CD8-positive, alpha-beta memory T cell (primary cell): ENCODE results near the gene MID1. TPM values are rescaled to one million over a fixed set of nuclear protein-coding genes. Genes with fewer than 3 reads are reported as not detected.

ENCODE experiments used
- CTCF ChIA-PET: fragments of 350-600 bp; sonication (Branson Sonifier 250); formaldehyde crosslinking; loops from one replicate; lab custom pipeline; 2021; ENCODE audit warnings: antibody characterized with exemption; lab: Charles Lee
- POLR2A ChIA-PET: fragments of 350-600 bp; sonication (Branson Sonifier 250); formaldehyde crosslinking; loops from one replicate; lab custom pipeline; 2021; ENCODE audit warnings: antibody characterized with exemption; lab: Charles Lee
- DNase-seq, 5 donors: peaks; one replicate each; pipeline versions ENCODE4 v3.0.0 to v3.0.0-alpha.2; 2020 to 2022; ENCODE audit warnings: mixed read lengths in 1 of 5
- H3K27ac ChIP-seq: one replicate; pipeline ENCODE4 v1.7.0; 2013; ENCODE audit warnings: low read depth, mild to moderate bottlenecking, low read length, moderate library complexity
- H3K27me3 ChIP-seq: 2 replicates; pipeline ENCODE4 v1.7.0; 2013; ENCODE audit warnings: low read length, mild to moderate bottlenecking; ENCODE audit not compliant: insufficient read depth, poor library complexity, severe bottlenecking
- H3K36me3 ChIP-seq: 2 replicates; pipeline ENCODE4 v1.7.0; 2013; ENCODE audit warnings: mild to moderate bottlenecking, low read length, moderate library complexity; ENCODE audit not compliant: insufficient read depth
- H3K4me1 ChIP-seq: 2 replicates; pipeline ENCODE4 v1.7.0; 2013; ENCODE audit warnings: mild to moderate bottlenecking, low read length, moderate library complexity; ENCODE audit not compliant: insufficient read depth
- H3K4me3 ChIP-seq: 2 replicates; pipeline ENCODE4 v1.7.0; 2013; ENCODE audit warnings: mild to moderate bottlenecking, low read length
- H3K9me3 ChIP-seq: 2 replicates; pipeline ENCODE4 v1.7.0; 2013; ENCODE audit warnings: mild to moderate bottlenecking, low read length
- H3K27ac Mint-ChIP-seq, 8 donors: one replicate each; pipeline ENCODE4 v1.8.0; 2020 to 2021; ENCODE audit warnings: mixed read lengths in 8 of 8, mild to moderate bottlenecking in 6 of 8, inconsistent platforms in 3 of 8, moderate library complexity in 3 of 8
- H3K27me3 Mint-ChIP-seq, 2 donors: one replicate each; pipeline ENCODE4 v1.8.0; 2020 to 2021; ENCODE audit warnings: mixed read lengths in 2 of 2, mild to moderate bottlenecking in 1 of 2, moderate library complexity in 1 of 2
- H3K36me3 Mint-ChIP-seq, 3 donors: one replicate each; pipeline ENCODE4 v1.8.0; 2020 to 2021; ENCODE audit warnings: mixed read lengths in 3 of 3, inconsistent platforms in 1 of 3, mild to moderate bottlenecking in 1 of 3
- H3K4me1 Mint-ChIP-seq, 3 donors: one replicate each; pipeline ENCODE4 v1.8.0; 2020 to 2021; ENCODE audit warnings: mixed read lengths in 3 of 3, inconsistent platforms in 1 of 3, mild to moderate bottlenecking in 1 of 3
- H3K4me3 Mint-ChIP-seq, 7 donors: one replicate each; pipeline ENCODE4 v1.8.0; 2020 to 2021; ENCODE audit warnings: mixed read lengths in 7 of 7, mild to moderate bottlenecking in 6 of 7, moderate library complexity in 4 of 7, inconsistent platforms in 2 of 7
- H3K9me3 Mint-ChIP-seq, 5 donors: one replicate each; pipeline ENCODE4 v1.8.0; 2020 to 2022; ENCODE audit warnings: mixed read lengths in 5 of 5, mild to moderate bottlenecking in 3 of 5, moderate library complexity in 2 of 5, inconsistent platforms in 1 of 5
- polyA plus RNA-seq: library from polyadenylated mRNA; unstranded; fragments of 300-500 nt; fragmentation: Illumina TruSeq; gene quantifications from one replicate; pipeline ENCODE4 v1.2.3, GENCODE V29; 2021
- total RNA-seq, 2 experiments: library from RNA; stranded (reverse); gene quantifications; one replicate each; pipeline ENCODE4 v1.2.3, GENCODE V29; 2021

MID1 gene
- total and polyA plus RNA-seq, 3 experiments from 2014 or later = not detected

GRCh38 chrX:10519278-10519677 is 101.1 kb downstream of the MID1 start:
- Histone ChIP-seq H3K27me3 (no peaks in the 10 kb centered on the region), H3K36me3 (no peaks in the 10 kb centered on the region), H3K4me3 (no peak overlapping the region), H3K9me3 (no peaks in the 10 kb centered on the region), H3K4me1 (no peaks in the 10 kb centered on the region), H3K27ac (no peak overlapping the region)
- ChIA-PET CTCF (no interaction called here), POLR2A (no interaction called here)
- H3K4me3 Mint-ChIP-seq = no peak overlapping the region
- H3K27ac Mint-ChIP-seq = no peak overlapping the region
- H3K36me3 Mint-ChIP-seq = no peaks in the 10 kb centered on the region
- DNase-seq = no peak
- no peaks in the 10 kb centered on the region for H3K4me1 Mint-ChIP-seq
- H3K27me3 Mint-ChIP-seq = peaks cover 0 to 4% of the 10 kb centered on the region in 2 donors
- H3K9me3 Mint-ChIP-seq = peaks cover 0 to 12% (median 3%) of the 10 kb centered on the region in 5 donors

DNA sequence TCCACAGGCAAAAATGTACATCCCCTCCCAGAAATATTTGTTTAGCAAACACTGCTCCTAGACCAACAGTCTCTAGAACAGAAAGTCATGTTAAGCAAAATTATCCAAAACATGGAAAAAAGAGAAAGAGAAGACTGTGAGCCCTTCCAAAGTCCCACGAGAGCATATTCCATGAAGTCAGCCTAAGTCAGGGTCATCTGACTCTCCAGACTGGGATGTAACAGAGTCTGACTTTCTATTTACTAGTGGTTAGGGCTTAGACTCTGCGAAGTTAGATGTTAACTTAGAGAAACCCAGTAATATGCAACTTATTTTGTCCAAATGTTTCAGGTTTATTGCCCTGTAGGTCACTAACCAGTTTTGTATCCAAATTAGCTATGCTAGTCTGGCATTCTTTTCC is 102.3 kb downstream of the MID1 start:
- DNase-seq = no peak
- Histone ChIP-seq H3K4me1 (no peaks in the 10 kb centered on the region), H3K4me3 (no peak overlapping the region), H3K27me3 (no peaks in the 10 kb centered on the region), H3K36me3 (no peaks in the 10 kb centered on the region), H3K9me3 (no peaks in the 10 kb centered on the region), H3K27ac (no peak overlapping the region)
- H3K9me3 Mint-ChIP-seq = peaks cover 0 to 12% (median 3%) of the 10 kb centered on the region in 5 donors
- no peak overlapping the region for H3K27ac Mint-ChIP-seq
- no peaks in the 10 kb centered on the region for H3K36me3 Mint-ChIP-seq
- ChIA-PET CTCF (no interaction called here), POLR2A (no interaction called here)
- peaks cover 0 to 4% of the 10 kb centered on the region in 2 donors for H3K27me3 Mint-ChIP-seq
- H3K4me3 Mint-ChIP-seq = no peak overlapping the region
- no peaks in the 10 kb centered on the region for H3K4me1 Mint-ChIP-seq

- Mint-ChIP-seq H3K4me1 (no peaks in the 10 kb centered on the region), H3K27me3 (peaks cover 0 to 4% of the 10 kb centered on the region in 2 donors), H3K4me3 (no peak overlapping the region), H3K36me3 (no peaks in the 10 kb centered on the region), H3K27ac (no peak overlapping the region), H3K9me3 (peaks cover 0 to 10% (median 3%) of the 10 kb centered on the region in 5 donors)
- CTCF ChIA-PET = no interaction called here
- no peaks in the 10 kb centered on the region for H3K36me3 ChIP-seq
- H3K9me3 ChIP-seq = no peaks in the 10 kb centered on the region
- H3K4me3 ChIP-seq = no peak overlapping the region
- POLR2A ChIA-PET = no interaction called here
- no peak for DNase-seq
- H3K4me1 ChIP-seq = no peaks in the 10 kb centered on the region
- H3K27ac ChIP-seq = no peak overlapping the region
- no peaks in the 10 kb centered on the region for H3K27me3 ChIP-seq
Measured at GRCh38 chrX:10516781-10517322, 103.5 kb downstream of the MID1 start.

GRCh38 chrX:10514891-10515290 is 105.5 kb downstream of the MID1 start:
- no peak overlapping the region for H3K27ac Mint-ChIP-seq
- CTCF ChIA-PET = no interaction called here

GRCh38 chrX:10513974-10514373 is 106.4 kb downstream of the MID1 start:
- H3K27me3 Mint-ChIP-seq = peaks cover 0 to 4% of the 10 kb centered on the region in 2 donors
- no peaks in the 10 kb centered on the region for H3K36me3 ChIP-seq
- no peak overlapping the region for H3K4me3 ChIP-seq
- no peaks in the 10 kb centered on the region for H3K36me3 Mint-ChIP-seq
- DNase-seq = no peak
- H3K27ac ChIP-seq = no peak overlapping the region
- H3K4me3 Mint-ChIP-seq = no peak overlapping the region
- no peaks in the 10 kb centered on the region for H3K4me1 Mint-ChIP-seq
- H3K9me3 ChIP-seq = no peaks in the 10 kb centered on the region
- no peaks in the 10 kb centered on the region for H3K27me3 ChIP-seq
- H3K4me1 ChIP-seq = no peaks in the 10 kb centered on the region
- ChIA-PET POLR2A (no interaction called here), CTCF (no interaction called here)
- no peak overlapping the region for H3K27ac Mint-ChIP-seq
- H3K9me3 Mint-ChIP-seq = peaks cover 0 to 7% (median 1%) of the 10 kb centered on the region in 5 donors

More at GRCh38 chrX:10514891-10515290, 105.5 kb downstream of the MID1 start:
- POLR2A ChIA-PET = no interaction called here
- H3K27me3 Mint-ChIP-seq = peaks cover 0 to 4% of the 10 kb centered on the region in 2 donors
- H3K9me3 ChIP-seq = no peaks in the 10 kb centered on the region
- H3K4me1 Mint-ChIP-seq = no peaks in the 10 kb centered on the region
- H3K36me3 ChIP-seq = no peaks in the 10 kb centered on the region
- no peaks in the 10 kb centered on the region for H3K27me3 ChIP-seq
- H3K9me3 Mint-ChIP-seq = peaks cover 0 to 10% (median 0%) of the 10 kb centered on the region in 5 donors
- no peaks in the 10 kb centered on the region for H3K4me1 ChIP-seq
- no peak overlapping the region for H3K27ac ChIP-seq
- no peak overlapping the region for H3K4me3 ChIP-seq
- H3K36me3 Mint-ChIP-seq = no peaks in the 10 kb centered on the region
- no peak for DNase-seq
- no peak overlapping the region for H3K4me3 Mint-ChIP-seq

DNA sequence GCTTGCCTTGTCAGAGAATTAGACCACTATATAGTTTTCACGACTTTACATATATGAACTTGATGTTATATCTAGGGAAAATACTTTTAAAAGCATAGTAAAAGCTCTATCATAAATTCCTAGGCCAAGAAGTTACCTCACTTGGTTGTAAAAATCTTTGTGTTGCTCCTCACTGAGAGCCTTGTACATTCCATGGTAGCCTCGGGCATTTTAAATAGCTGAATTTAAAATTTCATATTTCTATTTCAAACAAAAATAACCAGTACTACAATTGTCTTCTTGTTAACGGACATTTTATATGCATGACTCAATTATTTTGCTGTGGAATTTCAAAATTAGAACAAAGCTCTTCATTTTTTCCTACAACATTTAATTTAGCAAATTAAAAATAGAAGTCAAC is 107.6 kb downstream of the MID1 start:
- CTCF ChIA-PET = no interaction called here
- Histone ChIP-seq H3K27ac (no peak overlapping the region), H3K9me3 (no peaks in the 10 kb centered on the region), H3K4me1 (no peaks in the 10 kb centered on the region), H3K36me3 (no peaks in the 10 kb centered on the region), H3K27me3 (no peaks in the 10 kb centered on the region), H3K4me3 (no peak overlapping the region)
- DNase-seq = no peak
- H3K27me3 Mint-ChIP-seq = peaks cover 0 to 2% of the 10 kb centered on the region in 2 donors
- no peaks in the 10 kb centered on the region for H3K36me3 Mint-ChIP-seq
- H3K9me3 Mint-ChIP-seq = peaks cover 0 to 6% (median 1%) of the 10 kb centered on the region in 5 donors
- H3K4me3 Mint-ChIP-seq = no peak overlapping the region
- no peak overlapping the region for H3K27ac Mint-ChIP-seq
- POLR2A ChIA-PET = no interaction called here
- no peaks in the 10 kb centered on the region for H3K4me1 Mint-ChIP-seq

DNA sequence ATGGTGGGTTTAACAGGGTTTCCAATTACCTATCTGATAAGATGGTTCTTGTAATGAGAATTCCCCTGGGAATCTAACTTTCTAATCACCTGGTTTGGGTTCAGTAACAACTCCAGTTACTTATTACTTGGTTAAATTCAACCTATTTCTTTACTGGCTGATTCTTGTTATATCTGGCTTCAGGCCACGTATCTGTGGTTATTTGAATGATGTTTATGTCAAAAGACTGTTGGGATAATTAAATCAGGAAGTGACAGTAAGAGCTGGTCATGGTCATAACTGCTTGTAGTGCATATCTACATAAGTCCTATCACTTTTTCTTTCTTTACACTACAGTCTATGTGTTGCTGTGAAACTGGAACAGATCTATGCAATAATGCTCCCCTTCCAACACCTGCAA is 108.1 kb downstream of the MID1 start:
- Mint-ChIP-seq H3K9me3 (peaks cover 0 to 3% (median 1%) of the 10 kb centered on the region in 5 donors), H3K27ac (no peak overlapping the region), H3K4me3 (no peak overlapping the region), H3K27me3 (no peaks in the 10 kb centered on the region), H3K36me3 (no peaks in the 10 kb centered on the region), H3K4me1 (no peaks in the 10 kb centered on the region)
- POLR2A ChIA-PET = no interaction called here
- CTCF ChIA-PET = no interaction called here
- Histone ChIP-seq H3K4me3 (no peak overlapping the region), H3K36me3 (no peaks in the 10 kb centered on the region), H3K4me1 (no peaks in the 10 kb centered on the region), H3K27me3 (no peaks in the 10 kb centered on the region), H3K27ac (no peak overlapping the region), H3K9me3 (no peaks in the 10 kb centered on the region)
- DNase-seq = no peak

- ChIA-PET CTCF (no interaction called here), POLR2A (no interaction called here)
- Mint-ChIP-seq H3K27ac (no peak overlapping the region), H3K4me1 (no peaks in the 10 kb centered on the region), H3K4me3 (no peak overlapping the region), H3K27me3 (peaks cover 0 to 2% of the 10 kb centered on the region in 2 donors), H3K36me3 (no peaks in the 10 kb centered on the region), H3K9me3 (peaks cover 0 to 3% (median 1%) of the 10 kb centered on the region in 5 donors)
- H3K4me1 ChIP-seq = no peaks in the 10 kb centered on the region
- H3K4me3 ChIP-seq = no peak overlapping the region
- no peaks in the 10 kb centered on the region for H3K9me3 ChIP-seq
- no peak for DNase-seq
- no peak overlapping the region for H3K27ac ChIP-seq
- H3K36me3 ChIP-seq = no peaks in the 10 kb centered on the region
- no peaks in the 10 kb centered on the region for H3K27me3 ChIP-seq
Measured at GRCh38 chrX:10509397-10509796, 111.0 kb downstream of the MID1 start.
